HL-60 (cell line): ENCODE measurements around the gene NGFR.

Source experiments
- GABPA ChIP-seq: IDR thresholded peaks from 2 replicates; pipeline ENCODE4 v1.6.1; 2012; ENCODE audit warnings: low read depth
- TF ChIP-seq, protein P1 (sequence below): IDR thresholded peaks from one replicate; pipeline ENCODE4 v1.5.1; 2011; ENCODE audit warnings: low read length, control low read depth, inconsistent platforms; ENCODE audit not compliant: insufficient read depth
- TF ChIP-seq, protein P2 (sequence below): IDR thresholded peaks from 2 replicates; pipeline ENCODE4 v1.6.1; 2012; ENCODE audit warnings: low read depth; ENCODE audit not compliant: insufficient replicate concordance

DNA sequence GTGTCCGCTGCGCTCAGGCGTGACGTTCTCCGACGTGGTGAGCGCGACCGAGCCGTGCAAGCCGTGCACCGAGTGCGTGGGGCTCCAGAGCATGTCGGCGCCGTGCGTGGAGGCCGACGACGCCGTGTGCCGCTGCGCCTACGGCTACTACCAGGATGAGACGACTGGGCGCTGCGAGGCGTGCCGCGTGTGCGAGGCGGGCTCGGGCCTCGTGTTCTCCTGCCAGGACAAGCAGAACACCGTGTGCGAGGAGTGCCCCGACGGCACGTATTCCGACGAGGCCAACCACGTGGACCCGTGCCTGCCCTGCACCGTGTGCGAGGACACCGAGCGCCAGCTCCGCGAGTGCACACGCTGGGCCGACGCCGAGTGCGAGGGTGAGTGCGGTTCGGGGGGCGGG lies 11.2 kb downstream of the NGFR start:
- TF ChIP-seq, protein P1, sequence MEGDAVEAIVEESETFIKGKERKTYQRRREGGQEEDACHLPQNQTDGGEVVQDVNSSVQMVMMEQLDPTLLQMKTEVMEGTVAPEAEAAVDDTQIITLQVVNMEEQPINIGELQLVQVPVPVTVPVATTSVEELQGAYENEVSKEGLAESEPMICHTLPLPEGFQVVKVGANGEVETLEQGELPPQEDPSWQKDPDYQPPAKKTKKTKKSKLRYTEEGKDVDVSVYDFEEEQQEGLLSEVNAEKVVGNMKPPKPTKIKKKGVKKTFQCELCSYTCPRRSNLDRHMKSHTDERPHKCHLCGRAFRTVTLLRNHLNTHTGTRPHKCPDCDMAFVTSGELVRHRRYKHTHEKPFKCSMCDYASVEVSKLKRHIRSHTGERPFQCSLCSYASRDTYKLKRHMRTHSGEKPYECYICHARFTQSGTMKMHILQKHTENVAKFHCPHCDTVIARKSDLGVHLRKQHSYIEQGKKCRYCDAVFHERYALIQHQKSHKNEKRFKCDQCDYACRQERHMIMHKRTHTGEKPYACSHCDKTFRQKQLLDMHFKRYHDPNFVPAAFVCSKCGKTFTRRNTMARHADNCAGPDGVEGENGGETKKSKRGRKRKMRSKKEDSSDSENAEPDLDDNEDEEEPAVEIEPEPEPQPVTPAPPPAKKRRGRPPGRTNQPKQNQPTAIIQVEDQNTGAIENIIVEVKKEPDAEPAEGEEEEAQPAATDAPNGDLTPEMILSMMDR, result no peak
- no peak for TF ChIP-seq GABPA
- TF ChIP-seq, protein P2, sequence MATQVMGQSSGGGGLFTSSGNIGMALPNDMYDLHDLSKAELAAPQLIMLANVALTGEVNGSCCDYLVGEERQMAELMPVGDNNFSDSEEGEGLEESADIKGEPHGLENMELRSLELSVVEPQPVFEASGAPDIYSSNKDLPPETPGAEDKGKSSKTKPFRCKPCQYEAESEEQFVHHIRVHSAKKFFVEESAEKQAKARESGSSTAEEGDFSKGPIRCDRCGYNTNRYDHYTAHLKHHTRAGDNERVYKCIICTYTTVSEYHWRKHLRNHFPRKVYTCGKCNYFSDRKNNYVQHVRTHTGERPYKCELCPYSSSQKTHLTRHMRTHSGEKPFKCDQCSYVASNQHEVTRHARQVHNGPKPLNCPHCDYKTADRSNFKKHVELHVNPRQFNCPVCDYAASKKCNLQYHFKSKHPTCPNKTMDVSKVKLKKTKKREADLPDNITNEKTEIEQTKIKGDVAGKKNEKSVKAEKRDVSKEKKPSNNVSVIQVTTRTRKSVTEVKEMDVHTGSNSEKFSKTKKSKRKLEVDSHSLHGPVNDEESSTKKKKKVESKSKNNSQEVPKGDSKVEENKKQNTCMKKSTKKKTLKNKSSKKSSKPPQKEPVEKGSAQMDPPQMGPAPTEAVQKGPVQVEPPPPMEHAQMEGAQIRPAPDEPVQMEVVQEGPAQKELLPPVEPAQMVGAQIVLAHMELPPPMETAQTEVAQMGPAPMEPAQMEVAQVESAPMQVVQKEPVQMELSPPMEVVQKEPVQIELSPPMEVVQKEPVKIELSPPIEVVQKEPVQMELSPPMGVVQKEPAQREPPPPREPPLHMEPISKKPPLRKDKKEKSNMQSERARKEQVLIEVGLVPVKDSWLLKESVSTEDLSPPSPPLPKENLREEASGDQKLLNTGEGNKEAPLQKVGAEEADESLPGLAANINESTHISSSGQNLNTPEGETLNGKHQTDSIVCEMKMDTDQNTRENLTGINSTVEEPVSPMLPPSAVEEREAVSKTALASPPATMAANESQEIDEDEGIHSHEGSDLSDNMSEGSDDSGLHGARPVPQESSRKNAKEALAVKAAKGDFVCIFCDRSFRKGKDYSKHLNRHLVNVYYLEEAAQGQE, result no peak
